Measurements from ENCODE around the gene FKBP2. TPM values are rescaled to one million over a fixed set of nuclear protein-coding genes. Genes with fewer than 3 reads are reported as not detected.

The FKBP2 gene
- total RNA-seq, 1 donor from 2014 or later: 31.4 TPM

DNA sequence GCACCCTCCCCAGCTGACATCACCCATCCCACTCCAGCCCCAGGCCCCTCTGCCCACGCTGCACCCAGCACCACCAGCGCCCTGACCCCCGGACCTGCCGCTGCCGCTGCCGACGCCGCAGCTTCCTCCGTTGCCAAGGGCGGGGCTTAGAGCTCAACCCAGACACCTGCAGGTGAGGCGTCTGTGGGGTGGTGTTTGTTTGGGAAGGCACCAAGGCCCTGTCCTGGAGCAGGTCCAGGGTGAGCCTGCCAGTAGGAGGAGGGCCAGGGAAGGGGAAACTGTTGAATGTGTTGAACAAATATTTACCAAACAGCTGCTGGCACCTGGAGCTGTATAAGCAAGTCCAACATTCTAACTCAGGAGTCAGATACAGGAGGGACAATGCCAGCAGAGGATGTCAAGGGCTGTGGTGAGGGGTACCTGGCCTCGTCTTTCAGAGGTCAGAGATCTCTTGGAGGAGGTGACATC is 3.4 kb upstream of the FKBP2 start:
- no peak overlapping the region for H3K4me3 Mint-ChIP-seq (ENCODE audit: unreplicated experiment)

DNA sequence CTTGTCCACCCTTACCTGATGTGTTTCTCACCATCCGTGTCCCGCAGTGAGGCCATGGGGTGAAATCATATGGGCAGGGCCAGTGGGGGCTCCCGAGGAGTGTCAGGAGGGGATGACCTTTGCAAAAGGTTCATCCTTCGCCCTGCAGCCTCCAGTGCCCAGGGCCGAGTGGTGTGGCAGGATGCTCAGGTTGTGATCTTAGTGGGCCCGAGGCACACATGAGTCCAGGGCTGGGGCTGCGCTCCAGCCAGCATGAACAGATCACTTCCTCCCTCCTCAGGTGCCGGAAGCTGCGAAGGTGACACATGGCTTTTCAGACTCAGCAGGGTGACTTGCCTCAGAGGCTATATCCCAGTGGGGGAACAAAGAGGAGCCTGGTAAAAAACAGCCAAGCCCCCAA is 2.8 kb upstream of the FKBP2 start:
- Mint-ChIP-seq H3K4me3 (ENCODE audit: unreplicated experiment) (no peak overlapping the region), H3K27ac (ENCODE audit: unreplicated experiment) (no peak overlapping the region), H3K36me3 (ENCODE audit: unreplicated experiment) (no peaks in the 10 kb centered on the region), H3K4me1 (ENCODE audit: low read depth, unreplicated experiment) (peaks cover 1% of the 10 kb centered on the region), H3K27me3 (ENCODE audit: unreplicated experiment) (peaks cover 15% of the 10 kb centered on the region), H3K9me3 (ENCODE audit: unreplicated experiment) (peaks cover 1% of the 10 kb centered on the region)
- no peak for DNase-seq
- TF ChIP-seq, protein P1, sequence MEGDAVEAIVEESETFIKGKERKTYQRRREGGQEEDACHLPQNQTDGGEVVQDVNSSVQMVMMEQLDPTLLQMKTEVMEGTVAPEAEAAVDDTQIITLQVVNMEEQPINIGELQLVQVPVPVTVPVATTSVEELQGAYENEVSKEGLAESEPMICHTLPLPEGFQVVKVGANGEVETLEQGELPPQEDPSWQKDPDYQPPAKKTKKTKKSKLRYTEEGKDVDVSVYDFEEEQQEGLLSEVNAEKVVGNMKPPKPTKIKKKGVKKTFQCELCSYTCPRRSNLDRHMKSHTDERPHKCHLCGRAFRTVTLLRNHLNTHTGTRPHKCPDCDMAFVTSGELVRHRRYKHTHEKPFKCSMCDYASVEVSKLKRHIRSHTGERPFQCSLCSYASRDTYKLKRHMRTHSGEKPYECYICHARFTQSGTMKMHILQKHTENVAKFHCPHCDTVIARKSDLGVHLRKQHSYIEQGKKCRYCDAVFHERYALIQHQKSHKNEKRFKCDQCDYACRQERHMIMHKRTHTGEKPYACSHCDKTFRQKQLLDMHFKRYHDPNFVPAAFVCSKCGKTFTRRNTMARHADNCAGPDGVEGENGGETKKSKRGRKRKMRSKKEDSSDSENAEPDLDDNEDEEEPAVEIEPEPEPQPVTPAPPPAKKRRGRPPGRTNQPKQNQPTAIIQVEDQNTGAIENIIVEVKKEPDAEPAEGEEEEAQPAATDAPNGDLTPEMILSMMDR (IDR thresholded peaks at IDR 0.05; ENCODE audit: partially characterized antibody, unreplicated experiment): no peak

More for the DNA sequence above, 3.4 kb upstream of the FKBP2 start:
- H3K9me3 Mint-ChIP-seq (ENCODE audit: unreplicated experiment): peaks cover 1% of the 10 kb centered on the region
- peaks cover 1% of the 10 kb centered on the region for H3K4me1 Mint-ChIP-seq (ENCODE audit: low read depth, unreplicated experiment)
- H3K27me3 Mint-ChIP-seq (ENCODE audit: unreplicated experiment): peaks cover 15% of the 10 kb centered on the region
- no peaks in the 10 kb centered on the region for H3K36me3 Mint-ChIP-seq (ENCODE audit: unreplicated experiment)
- TF ChIP-seq, protein P1 (IDR thresholded peaks at IDR 0.05; ENCODE audit: partially characterized antibody, unreplicated experiment): no peak
- no peak for DNase-seq
- no peak overlapping the region for H3K27ac Mint-ChIP-seq (ENCODE audit: unreplicated experiment)

DNA sequence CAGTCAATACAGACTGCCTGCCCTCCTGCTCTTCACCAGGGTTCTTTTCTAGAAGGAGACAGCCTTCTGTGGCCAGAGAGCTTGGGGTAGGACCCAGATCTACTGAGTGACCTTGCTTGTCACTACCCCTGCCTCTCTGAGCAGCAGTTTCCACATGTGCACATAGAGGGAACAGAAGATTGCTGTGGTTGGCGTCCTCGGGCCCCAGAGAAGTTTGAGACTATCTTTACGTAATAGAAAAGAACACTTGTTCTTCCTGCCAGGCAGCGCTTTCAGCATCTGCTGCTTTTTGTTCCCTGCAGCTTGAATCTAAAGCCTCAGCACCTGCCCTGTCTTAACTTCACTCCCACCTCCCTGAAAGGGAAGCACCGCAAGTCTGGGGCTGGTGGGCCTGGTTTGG is 1.9 kb upstream of the FKBP2 start:
- Mint-ChIP-seq H3K27me3 (ENCODE audit: unreplicated experiment) (peaks cover 14% of the 10 kb centered on the region), H3K36me3 (ENCODE audit: unreplicated experiment) (no peaks in the 10 kb centered on the region), H3K9me3 (ENCODE audit: unreplicated experiment) (peaks cover 9% of the 10 kb centered on the region), H3K27ac (ENCODE audit: unreplicated experiment) (peak overlapping the region; percentile 38), H3K4me3 (ENCODE audit: unreplicated experiment) (peak overlapping the region; percentile 42), H3K4me1 (ENCODE audit: low read depth, unreplicated experiment) (peaks cover 1% of the 10 kb centered on the region)
- TF ChIP-seq, protein P1 (IDR thresholded peaks at IDR 0.05; ENCODE audit: partially characterized antibody, unreplicated experiment): no peak
- no peak for DNase-seq

DNA sequence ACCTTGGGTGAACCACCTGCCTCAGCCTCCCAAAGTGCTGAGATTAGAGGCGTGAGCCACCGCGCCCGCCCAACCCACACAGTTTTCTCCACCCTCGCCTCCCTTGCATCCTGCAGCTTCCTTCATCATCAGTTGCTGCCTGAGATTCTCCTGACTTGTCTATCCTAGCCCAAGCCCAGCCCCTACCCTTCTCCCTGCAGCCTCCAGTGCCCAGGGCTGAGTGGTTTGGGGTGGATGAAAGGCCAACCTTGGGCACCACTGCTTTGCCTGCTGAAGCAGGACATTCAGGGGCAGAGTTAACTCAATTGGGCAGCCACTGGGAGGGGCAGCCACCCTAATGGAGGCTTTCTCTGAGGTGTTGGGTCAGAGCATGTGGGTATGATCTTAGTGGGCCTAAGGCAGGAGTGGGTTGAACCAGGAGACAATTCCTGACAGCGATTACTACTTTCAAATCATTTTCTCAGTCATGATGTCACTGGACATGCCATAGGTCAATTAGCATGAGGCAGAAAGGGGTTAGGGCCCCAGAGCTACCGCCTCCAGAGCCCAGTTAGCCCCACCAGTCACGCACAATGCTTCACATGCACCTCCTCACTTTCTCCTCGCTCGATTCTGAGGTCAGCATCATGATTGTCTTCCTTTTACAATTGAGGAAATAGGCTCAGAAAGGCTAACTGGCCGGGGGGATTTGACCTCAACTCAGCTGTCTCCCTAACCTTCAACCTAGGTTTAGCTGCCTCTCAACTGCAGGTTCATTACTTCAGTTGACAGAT is 1.0 kb upstream of the FKBP2 start:
- Mint-ChIP-seq H3K4me1 (ENCODE audit: low read depth, unreplicated experiment) (peaks cover 1% of the 10 kb centered on the region), H3K4me3 (ENCODE audit: unreplicated experiment) (peak overlapping the region; percentile 94), H3K27me3 (ENCODE audit: unreplicated experiment) (peaks cover 14% of the 10 kb centered on the region), H3K36me3 (ENCODE audit: unreplicated experiment) (no peaks in the 10 kb centered on the region), H3K9me3 (ENCODE audit: unreplicated experiment) (peaks cover 11% of the 10 kb centered on the region), H3K27ac (ENCODE audit: unreplicated experiment) (peak overlapping the region; percentile 86)
- no peak for DNase-seq
- TF ChIP-seq, protein P1 (IDR thresholded peaks at IDR 0.05; ENCODE audit: partially characterized antibody, unreplicated experiment): no peak

DNA sequence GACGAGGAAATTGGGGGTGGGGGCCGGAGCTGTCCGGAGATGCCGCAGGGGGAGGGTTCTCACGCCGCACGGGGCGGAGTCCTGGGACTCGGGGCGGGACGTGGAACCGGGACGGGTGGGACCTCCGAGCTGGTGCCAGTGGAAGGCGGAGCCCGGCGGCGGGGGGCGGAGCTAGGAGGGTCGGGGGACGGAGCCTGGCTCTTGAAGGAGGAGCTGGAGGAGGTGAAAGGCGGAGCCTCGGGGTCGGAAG is 271 bp downstream of the FKBP2 start:
- peaks cover 7% of the 10 kb centered on the region for H3K27me3 Mint-ChIP-seq (ENCODE audit: unreplicated experiment)
- H3K9me3 Mint-ChIP-seq (ENCODE audit: unreplicated experiment): peaks cover 10% of the 10 kb centered on the region
- peak; percentile 100 for DNase-seq
- peak overlapping the region; percentile 94 for H3K4me3 Mint-ChIP-seq (ENCODE audit: unreplicated experiment)
- peaks cover 1% of the 10 kb centered on the region for H3K4me1 Mint-ChIP-seq (ENCODE audit: low read depth, unreplicated experiment)
- TF ChIP-seq, protein P1 (IDR thresholded peaks at IDR 0.05; ENCODE audit: partially characterized antibody, unreplicated experiment): no peak
- H3K36me3 Mint-ChIP-seq (ENCODE audit: unreplicated experiment): no peaks in the 10 kb centered on the region
- H3K27ac Mint-ChIP-seq (ENCODE audit: unreplicated experiment): peak overlapping the region; percentile 86

Data from glutamatergic neuron (in vitro differentiated cells).